ENCODE measurements around the gene DRC7.

The DRC7 gene

GRCh38 chr16:57677622-57678369, 16.8 kb upstream of the DRC7 start:
- no peak for DNase-seq

GRCh38 chr16:57679016-57679415, 15.6 kb upstream of the DRC7 start:
- no peak for DNase-seq

- no peak for DNase-seq
These were observed 14.7 kb upstream of the DRC7 start for GRCh38 chr16:57679767-57680482.

GRCh38 chr16:57680842-57681375, 13.7 kb upstream of the DRC7 start:
- DNase-seq, result no peak

- DNase-seq, result no peak
These were observed 12.5 kb upstream of the DRC7 start for GRCh38 chr16:57681950-57682728.

- DNase-seq, result no peak
These were observed 11.6 kb upstream of the DRC7 start for GRCh38 chr16:57682809-57683635.

GRCh38 chr16:57683636-57684545, 10.7 kb upstream of the DRC7 start:
- no peak for DNase-seq

- no peak for DNase-seq
These were observed 9.8 kb upstream of the DRC7 start for GRCh38 chr16:57684626-57685358.

- DNase-seq, result no peak
These were observed 9.0 kb upstream of the DRC7 start for GRCh38 chr16:57685633-57686032.

- no peak for DNase-seq
These were observed 8.0 kb upstream of the DRC7 start for GRCh38 chr16:57686577-57686976.

GRCh38 chr16:57687363-57687929, 7.2 kb upstream of the DRC7 start:
- no peak for DNase-seq

- no peak for DNase-seq
These were observed 6.1 kb upstream of the DRC7 start for GRCh38 chr16:57688487-57688986.

- no peak for DNase-seq
These were observed 5.4 kb upstream of the DRC7 start for GRCh38 chr16:57688987-57689761.

GRCh38 chr16:57689762-57690558, 4.6 kb upstream of the DRC7 start:
- DNase-seq, result peak; percentile 55 to 77

- no peak for DNase-seq
These were observed 3.7 kb upstream of the DRC7 start for GRCh38 chr16:57690782-57691471.

GRCh38 chr16:57692636-57693035, 2.0 kb upstream of the DRC7 start:
- no peak for DNase-seq

- no peak for DNase-seq
These were observed 1.1 kb upstream of the DRC7 start for GRCh38 chr16:57693550-57693949.

GRCh38 chr16:57694231-57694724, 328 bp upstream of the DRC7 start:
- DNase-seq, result no peak
